Fibroblast of skin of right biceps (primary cell): ENCODE results near the gene HIGD1A.
"Not testable (repeated sequence)": the region's sequence is repeated elsewhere in the genome, so short reads cannot be mapped to it uniquely, and the experiment has no call there.

Source experiments
- DNase-seq: peaks from one replicate; pipeline ENCODE4 v3.0.0-alpha.2; 2013

HIGD1A gene

DNA sequence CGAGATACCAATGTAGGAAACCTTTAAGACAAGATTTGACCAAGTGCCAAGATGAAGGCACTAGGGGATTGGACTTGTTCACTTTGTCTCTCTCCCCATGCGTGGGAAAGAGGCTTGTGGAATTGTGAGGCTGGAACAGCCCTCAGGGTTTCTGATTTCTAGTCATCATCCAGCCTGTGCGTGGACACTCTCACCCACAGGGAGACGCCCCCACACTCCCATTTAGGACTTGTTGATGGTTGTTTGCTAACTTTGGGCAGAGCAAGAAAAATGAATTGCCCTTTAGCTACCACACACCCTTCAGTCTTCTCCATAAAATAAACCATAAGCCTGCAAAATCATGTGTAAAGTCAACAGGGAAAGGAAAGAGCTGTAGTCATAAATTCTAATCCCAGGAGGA, 23.4 kb upstream of the HIGD1A start:
- no peak for DNase-seq

DNA sequence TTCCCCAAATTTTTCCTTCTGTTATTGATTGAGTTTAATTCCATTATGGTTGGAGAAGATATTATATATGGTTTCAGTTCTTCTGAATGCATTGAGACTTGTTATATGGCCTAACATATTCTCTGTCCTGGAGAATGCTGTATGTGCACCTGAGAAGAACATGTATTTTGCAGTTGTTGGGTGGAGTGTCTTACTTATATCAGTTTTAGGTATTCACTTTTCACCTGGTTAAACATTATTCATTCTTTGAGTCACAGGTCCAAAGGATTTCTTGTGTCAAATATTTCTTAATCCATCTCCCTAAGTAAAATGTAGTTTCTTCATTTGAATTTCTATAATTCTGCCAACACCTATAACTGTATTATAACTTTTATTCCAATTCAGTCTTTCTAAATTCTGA, 22.7 kb upstream of the HIGD1A start:
- DNase-seq, result no peak

DNA sequence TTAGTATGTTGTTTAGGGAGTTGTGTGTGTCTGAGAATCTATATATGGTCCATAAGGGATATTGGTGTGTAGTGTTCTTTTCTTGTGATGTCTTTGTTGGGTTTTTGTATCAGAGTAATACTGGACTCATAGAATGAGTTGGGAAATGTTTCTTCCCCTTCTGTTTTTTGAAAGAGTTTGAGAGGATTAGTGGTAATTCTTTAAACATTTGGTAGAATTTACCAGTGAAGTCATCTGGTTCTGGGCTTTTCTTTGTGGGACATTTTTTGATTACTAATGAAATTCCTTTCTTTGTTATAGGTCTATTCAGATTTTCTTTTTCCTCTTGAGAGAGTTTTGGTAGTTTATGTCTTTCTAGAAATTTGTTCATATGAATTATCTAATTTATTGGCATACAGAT, 21.9 kb upstream of the HIGD1A start:
- DNase-seq, result no peak

DNA sequence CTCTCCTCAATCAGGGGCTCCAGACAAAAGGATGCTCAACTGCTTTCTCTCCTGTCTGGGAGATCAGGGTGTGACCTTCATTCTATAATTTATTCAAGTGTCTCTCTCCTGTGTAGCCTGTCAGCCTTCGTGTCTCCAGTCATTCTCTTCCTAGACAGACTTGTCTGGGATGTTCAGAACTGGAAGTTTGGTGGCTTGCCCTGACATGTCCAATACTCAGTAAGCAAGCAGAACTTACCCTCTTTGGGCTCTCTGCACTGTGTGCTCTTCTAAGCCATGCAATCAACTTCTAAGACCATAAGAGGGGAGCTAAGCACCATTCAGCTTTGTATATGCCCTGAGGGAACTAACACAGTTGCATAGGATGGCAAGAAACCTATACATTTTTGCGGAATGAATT, 19.1 kb upstream of the HIGD1A start:
- no peak for DNase-seq

DNA sequence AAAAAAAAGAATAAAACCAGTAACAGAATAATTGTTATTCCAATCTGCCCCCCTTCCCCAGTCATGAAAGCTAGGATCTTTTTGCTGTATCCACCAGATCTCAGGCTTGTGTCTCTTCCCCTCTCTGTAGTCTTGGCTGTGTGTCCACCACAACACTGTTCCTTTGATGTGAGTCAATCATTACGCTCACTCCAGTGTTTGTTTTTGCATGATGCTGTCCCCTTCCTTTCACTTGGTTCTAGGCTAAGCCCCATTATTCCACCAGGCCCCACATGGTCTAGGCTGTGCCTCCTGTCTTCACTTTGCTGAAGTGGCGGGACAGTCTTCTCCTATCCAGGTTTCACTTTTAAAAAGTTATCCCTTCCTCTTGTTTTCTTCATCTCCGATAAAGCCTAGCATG, 18.5 kb upstream of the HIGD1A start:
- DNase-seq, result no peak

DNA sequence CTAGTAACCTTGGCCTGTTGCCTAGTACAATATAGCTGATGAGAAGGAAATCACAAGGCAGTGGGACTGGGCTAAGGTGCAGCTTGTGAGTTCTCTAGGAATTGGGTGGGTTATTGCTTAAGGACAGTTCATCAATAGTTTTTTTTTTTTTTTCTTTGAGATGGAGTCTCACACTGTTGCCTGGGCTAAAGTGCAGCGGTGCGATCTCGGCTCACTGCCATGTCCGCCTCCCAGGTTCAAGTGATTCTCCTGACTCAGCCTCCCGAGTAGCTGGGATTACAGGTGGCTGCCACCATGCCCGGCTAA, 16.4 kb upstream of the HIGD1A start:
- no peak for DNase-seq

DNA sequence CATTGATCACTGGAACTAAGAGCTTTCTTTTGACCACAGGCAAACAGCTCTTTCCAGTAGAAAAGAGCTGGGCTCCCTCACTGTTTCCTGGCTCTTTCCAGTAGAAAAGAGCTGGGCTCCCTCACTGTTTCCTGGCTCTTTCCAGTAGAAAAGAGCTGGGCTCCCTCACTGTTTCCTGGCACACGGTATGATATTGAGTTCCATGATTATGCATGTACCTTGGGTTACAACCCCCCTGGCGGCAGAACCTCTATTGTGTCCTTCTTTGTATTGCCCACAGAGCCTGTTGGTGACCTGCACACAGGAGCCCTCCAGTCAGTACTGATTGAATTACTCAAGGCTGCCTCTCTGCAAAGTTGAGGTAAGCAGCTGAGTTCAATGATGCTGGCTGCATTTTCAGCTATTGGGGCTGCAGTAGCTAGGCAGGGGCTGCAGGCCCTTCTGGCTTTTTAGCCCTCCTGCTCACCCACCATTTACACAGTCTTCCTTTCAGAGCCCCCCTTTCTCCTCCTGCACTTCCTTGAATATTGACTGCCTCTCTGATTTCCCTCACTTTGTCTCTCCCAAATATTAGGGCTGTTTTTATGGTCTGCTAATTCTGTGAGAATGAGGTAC, 15.2 kb upstream of the HIGD1A start:
- DNase-seq, result no peak

DNA sequence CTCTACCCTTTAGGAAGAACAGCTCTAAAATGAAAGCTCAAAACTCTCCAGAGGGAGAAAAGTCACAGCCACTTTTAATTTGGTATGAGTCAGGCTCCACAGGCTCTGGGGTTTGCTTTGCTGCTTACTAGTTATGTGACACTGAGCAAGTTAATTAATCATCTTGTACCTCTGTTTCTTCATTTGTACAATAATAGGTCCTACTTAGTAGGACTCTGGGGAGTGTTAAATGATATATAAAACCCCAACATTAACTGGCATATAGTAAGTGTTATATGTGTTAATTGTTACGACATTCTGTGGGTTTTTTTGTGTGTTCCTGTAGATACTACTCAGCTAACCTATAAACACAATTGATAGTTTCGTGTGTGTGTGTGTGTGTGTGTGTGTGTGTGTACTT, 11.5 kb upstream of the HIGD1A start:
- no peak for DNase-seq

DNA sequence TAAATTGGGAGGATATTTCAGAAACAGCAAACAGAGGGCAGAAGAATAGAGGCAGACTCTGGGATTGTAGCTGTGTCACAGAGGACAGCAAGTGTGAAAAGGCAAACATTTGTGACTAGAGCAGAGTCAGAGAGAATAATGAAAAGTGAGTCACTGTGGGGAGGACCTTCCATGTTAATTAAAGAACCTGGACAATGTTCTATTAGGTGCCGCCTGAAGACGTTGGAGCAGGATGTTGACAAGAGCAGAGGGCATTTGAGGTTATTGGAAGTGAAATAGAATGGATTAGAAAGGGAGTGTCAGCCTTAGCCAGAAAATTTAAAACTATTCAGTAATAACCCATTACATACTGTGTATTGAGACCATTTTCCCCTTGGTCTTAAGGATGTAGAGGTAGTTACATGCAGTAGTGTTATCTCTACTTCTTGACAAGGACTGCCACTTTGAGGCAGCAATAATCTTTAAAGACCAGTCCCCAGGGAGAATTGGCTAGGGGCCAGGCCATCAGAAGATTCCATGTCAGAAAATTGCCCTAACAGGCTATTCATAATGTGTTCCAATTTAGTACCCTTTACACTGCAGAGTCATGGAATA, 10.7 kb upstream of the HIGD1A start:
- DNase-seq, result no peak

DNA sequence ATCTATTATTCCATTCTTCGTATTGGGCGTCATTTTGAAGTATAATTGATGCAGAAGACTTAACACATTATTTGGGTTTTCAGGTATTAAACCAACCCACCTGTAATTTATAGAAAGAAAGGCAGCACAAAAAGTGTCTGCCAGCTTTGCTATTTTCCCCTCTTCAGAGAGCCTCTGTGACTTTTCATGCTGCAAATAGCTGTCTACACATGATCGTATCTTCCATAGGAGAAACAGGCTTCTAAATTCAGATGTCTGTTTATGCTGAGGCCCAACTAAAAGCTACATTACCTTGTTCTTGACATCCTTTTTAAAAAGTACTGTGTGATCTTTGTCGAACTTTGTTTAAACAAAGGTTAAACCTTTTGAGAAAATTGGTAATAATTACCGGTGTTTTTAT, 10.0 kb upstream of the HIGD1A start:
- no peak for DNase-seq

DNA sequence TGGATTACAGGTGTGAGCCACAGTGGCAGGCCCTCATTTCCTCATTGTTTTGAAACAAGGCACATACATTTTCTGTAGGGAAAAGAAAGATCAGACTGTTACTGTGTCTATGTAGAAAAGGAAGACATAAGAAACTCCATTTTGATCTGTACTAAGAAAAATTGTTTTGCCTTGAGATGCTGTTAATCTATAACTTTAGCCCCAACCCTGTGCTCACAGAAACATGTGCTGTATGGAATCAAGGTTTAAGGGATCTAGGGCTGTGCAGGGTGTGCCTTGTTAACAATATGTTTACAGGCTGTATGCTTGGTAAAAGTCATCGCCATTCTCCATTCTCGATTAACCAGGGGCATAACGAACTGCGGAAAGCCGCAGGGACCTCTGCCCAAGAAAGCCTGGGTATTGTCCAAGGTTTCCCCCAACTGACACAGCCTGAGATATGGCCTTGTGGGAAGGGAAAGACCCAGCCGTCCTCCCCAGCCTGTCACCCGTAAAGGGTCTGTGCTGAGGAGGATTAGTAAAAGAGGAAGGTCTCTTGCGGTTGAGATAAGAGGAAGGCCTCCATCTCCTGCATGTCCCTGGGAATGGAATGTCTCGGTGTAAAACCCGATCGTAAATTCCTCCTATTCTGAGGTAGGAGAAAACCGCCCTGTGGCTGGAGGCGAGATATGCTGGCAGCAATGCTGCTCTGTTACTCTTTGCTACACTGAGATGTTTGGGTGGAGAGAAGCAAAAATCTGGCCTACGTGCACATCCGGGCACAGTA, 7.0 kb upstream of the HIGD1A start:
- not testable (repeated sequence) for DNase-seq

DNA sequence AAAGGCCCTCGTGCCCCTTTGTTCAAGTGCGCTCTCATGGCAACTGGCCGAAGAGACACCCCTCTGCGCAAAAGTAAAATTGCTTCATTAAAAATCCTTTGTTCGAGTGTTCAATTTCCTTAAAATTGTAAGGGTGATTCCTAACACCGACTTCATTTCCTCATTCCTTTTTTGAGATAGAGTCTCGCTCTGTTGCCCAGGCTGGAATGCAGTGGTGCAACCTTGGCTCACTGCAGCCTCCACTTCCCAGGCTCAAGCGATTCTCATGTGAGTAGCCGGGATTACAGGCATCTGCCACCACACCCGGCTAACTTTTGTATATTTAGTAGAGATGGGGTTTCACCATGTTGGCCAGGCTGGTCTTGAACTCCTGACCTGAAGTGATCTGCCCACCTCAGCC, 6.4 kb upstream of the HIGD1A start:
- DNase-seq, result not testable (repeated sequence)

DNA sequence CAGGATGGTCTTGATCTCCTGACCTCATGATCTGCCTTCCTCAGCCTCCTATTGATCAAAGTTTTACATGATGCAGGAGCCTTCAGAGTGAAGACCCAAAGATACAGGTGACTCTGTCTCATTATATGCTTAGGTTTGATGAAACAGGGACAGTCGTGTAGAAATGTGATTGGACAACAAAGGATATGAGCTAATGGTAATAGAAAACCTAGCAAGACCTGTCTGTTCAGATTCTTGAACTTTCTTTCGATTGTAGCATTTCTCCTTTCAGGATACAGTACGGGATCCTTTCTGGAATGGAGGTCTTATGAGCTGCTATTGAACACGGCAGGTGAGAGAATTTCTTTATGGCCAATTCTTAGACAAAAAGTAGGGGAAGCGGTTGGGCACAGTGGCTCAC, 4.9 kb upstream of the HIGD1A start, which contains the start of gene ACKR2:
TSS of gene ACKR2 (plus strand) at position 244 of the 400 bp plus-strand sequence. CDS start 55,058 bp downstream, outside the sequence.
- no peak for DNase-seq

DNA sequence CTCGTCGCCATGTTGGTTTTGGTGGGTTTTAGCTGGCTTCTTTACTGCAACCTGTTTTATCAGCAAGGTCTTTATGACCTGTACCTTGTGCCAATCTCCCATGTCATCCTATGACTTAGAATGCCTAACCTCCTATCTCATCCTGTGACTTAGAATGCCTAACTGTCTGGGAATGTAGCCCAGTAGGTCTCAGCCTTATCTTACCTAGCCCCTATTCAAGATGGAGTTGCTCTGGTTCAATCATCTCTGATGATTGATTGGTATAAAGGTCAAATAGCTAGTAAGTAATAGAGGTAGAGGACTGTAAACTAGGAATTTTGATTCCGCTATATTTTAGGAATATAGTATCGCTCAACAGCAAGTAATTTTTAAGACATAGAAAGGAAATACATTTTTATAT, 3.6 kb upstream of the HIGD1A start:
- DNase-seq, result no peak

DNA sequence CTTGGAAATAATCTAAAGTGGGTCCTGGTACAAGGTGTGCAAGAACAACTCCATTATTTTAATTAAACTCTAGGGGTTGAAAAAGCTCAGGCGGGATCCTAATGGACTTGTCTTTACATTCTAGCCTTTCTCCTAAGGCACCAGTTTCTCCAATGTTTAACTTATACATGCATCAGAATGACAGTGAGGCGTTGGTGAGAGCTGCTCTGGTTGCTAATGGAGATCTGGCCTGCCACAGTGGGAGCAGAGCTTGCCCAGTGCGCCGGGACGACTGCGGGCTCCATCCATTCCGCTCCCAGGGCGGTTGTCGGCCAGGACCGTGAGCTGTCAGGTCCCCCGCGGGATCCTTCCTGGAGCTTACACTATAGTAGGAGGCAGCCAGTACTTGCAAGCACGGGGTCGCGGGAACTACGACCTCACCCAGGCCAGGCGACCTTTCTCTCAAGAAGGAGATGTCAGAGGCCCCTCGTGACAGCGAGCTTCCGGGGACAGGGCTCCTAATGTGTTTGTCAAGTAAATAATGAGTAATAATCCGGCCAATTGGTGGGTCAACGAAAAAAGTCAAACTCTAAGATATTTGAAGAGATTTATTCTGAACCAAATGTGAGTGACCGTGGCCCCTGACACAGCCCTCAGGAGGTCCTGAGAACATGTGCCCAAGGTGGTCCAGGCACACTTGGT, 991 bp upstream of the HIGD1A start:
- DNase-seq, result peak; percentile 1

DNA sequence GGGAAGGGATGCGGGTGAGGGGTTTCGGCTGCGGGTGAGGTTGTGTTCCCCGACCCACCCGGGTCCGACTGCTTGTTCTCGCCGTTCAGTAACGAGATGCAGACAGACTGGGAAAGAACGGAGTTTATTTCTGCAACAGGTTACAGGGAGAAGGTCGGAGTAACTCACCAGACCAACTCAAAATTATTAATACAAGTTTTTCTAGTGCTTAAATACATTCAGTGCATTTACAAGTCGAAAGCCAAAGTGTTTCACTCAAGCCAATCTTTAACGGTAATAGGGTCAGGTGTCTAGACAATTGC, 492 bp upstream of the HIGD1A start:
- no peak for DNase-seq

DNA sequence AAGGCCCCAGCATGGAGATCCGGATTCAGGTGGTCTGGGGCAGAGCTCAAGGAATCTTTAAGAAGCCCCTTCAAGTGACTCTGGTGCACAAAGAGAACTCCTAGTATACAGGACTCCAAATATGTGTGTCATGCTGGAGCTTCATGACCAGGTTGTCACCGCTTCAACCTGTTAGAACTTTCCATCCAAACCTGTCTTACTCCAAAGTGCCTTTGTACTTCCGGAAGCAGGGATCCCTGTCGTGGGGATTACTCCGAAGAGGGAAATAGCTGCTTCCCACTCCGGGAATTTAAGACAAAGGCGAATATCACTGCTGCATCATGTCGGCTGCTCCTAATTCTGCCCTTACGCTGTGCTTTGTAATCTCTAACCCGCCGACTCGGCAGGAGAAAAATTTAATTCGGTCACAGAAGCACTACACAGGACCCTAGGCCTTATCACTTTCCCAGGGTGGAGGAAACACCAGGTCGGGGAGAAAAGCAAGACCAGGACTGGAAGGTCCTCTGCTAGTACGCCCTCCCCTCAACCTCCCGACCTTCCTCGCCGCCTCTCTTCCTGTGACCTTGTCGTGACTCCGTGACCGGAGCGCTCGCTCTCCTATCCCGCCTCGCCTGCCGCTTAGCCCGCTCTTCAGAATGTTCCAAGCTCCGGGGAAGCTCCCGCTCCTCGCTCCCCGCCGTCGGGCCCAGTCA, 730 bp downstream of the HIGD1A start:
- DNase-seq, result peak; percentile 15

DNA sequence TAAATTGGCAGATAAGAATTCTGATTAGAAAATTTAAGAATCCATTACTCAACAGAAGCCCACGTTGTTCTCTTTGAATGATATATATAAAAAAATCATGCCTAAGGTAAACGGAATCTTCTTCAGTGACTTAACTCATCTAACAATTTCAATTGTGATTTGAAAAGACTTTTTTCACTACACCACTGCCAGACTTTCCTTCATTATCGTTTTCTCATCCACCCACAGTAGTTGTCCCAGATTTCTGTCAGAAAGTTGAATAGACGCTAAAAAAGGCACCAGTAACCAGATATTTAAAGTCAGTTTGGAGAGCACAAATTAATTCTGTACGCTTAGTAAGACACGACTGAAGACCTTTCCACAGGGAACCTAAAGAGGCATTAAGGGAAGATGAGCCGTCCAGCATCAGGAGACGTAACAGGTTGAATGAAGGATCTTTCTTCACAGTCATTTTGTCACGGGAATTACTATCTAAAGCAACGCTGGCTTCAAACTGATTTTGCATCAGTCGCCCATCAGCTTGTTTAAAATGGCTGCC, 1.3 kb downstream of the HIGD1A start:
- DNase-seq, result no peak

DNA sequence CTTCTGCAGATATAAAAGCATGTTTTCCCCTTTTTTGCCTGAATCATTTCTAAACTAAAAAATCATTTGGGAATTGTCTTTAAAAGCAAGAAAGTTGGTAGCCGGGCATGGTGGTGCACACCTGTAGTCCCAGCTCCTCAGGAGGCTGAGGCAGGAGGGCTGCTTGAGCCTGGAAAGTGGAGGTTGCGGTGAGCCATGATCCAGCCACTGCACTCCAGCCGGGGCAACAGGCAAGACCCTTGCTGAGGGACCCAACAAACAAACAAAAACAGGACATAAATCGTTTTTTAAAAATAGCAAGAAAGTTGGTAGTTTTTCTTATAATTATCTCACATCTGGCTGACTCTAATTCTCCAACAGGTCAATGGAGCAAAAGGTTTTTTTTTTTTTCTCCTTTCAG, 2.5 kb downstream of the HIGD1A start:
- no peak for DNase-seq

DNA sequence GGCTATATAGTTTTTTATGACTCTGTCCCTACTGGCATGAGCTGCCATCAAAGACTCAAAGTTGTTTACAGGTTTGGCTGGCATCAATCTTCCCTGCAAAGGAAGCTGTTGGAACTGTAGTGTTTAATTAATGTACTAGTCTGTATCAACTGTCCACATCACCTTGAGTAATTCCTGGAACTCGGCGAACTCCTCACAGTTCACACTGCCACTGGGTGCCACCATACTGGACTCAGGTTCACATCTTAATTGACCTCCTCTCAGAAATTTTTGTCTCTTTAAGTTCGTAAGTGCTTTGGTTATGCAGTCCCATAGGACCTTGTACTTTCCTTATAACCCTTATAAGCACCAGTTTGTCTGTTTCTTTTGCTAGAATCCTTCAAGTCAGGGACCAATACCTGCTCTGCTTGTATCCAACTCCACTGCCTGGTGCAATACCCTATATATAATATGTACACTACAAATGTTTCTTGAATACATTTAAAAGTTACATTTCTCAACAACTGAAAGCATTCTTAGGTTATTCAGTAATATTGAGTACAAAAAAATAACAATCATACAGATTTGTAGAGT, 3.2 kb downstream of the HIGD1A start:
- DNase-seq, result no peak

DNA sequence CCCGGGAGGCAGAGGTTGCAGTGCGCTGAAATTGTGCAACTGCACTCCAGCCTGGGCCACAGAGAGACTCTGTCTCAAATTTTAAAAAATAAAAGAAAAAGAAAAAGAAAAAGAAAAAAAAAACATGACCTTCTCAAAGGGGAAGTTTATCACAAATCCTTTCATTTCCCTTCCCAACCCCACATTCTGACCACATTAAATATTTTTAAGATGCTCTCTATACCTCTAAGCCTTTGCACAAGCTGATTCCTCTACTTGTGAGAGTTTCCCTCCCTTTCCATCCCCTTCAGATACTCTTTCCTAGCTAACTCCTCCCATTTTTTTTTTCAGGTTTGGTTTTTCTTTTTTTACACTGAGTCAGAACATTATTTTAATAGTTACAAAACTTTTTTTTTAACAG, 4.0 kb downstream of the HIGD1A start:
- no peak for DNase-seq

DNA sequence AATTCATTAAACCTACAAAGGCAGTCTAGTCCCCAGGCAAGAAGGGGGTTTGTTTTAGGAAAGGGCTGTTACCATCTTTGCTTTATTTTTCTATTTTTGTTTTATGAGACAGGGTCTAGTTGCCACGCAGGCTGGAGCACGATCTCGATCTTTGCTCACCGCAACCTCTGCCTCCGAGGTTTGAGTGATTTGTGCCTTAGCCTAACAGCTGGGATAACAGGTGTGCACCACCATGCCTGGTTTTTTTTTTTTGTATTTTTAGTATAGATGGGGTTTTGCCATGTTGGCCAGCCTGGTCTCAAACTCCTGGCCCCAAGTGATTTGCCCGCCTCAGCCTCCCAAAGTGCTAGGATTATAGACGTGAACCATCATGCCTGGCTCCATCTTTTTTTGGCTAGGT, 4.9 kb downstream of the HIGD1A start:
- DNase-seq, result no peak

DNA sequence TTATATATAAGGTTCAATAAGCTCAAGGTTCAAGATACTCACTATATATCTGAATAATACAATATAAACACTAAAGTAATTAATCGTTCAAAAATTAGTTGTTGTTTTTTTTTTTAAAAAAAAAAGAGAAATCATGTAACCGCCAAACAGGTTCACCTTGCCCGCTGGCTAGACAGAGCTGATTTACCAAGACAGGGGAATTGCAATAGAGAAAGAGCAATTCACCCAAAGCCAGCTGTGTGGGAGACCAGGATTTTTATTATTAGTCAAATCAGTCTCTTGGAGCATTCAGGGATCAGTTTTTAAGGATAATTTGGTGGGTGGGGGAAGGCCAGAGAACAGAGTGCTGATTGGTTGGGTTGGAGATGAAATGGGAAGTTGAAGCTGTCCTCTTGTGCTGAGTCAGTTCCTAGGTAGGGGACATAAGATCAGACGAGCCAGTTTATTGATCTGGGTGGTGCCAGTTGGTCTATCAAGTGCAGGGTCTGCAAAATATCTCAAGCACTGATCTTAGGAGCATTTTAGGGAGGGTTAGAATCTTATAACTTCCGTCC, 7.9 kb downstream of the HIGD1A start:
- DNase-seq, result no peak
